HepG2 (cell line): ENCODE measurements around the gene ORM1. TPM values are rescaled to one million over a fixed set of nuclear protein-coding genes. Genes with fewer than 3 reads are reported as not detected.

Experiments
- ATAC-seq: fragments of 200-7000 bp; cut with Tn5 transposase; 3 replicates; pipeline ENCODE4 v1.9.1; 2020; ENCODE audit warnings: mild to moderate bottlenecking, moderate library complexity
- BruUV-seq: library from RNA; stranded (reverse); fragments of 400-500 nt; replicated peaks from 2 replicates; lab custom pipeline; 2021; lab: Mats Ljungman, UMichigan
- CTCF ChIA-PET: fragments of 300-600 bp; formaldehyde crosslinking; extraction: SDS; loops from one replicate; lab custom pipeline; 2021; ENCODE audit warnings: low total read pairs, inconsistent platforms, low intra/inter-chr PET ratio; lab: Yijun Ruan, JAX
- POLR2A ChIA-PET: fragments of 350-600 bp; sonication (Branson Sonifier 250); formaldehyde crosslinking; loops from one replicate; lab custom pipeline; 2020; ENCODE audit warnings: antibody characterized with exemption, inconsistent platforms; lab: Yijun Ruan, JAX
- DNase-seq: peaks from one replicate; pipeline ENCODE4 v3.0.0-alpha.2; 2015; ENCODE audit warnings: low spot score
- FAIRE-seq: peaks from 3 replicates; lab custom pipeline; 2011; peaks lifted over from hg19 to GRCh38; lab: Jason Lieb, UNC
- H2AFZ ChIP-seq: one replicate; pipeline ENCODE4 v1.6.1; 2011; ENCODE audit warnings: low read length, inconsistent platforms
- H3K27ac ChIP-seq: fragments of 300-600 bp; 3 replicates; pipeline ENCODE4 v1.8.0; 2011; ENCODE audit warnings: mixed run types, mild to moderate bottlenecking, mixed read lengths, low read length, inconsistent platforms; ENCODE audit not compliant: insufficient read depth; ENCODE audit errors: extremely low read length
- H3K27me3 ChIP-seq, 2 experiments: fragments of 200-600 bp in 1 of 2; 2 replicates in 1 of 2; 3 replicates in 1 of 2; pipeline versions ENCODE4 v1.6.0 to v1.8.0; 2011; ENCODE audit warnings: low read length in 2 of 2, mild to moderate bottlenecking in 2 of 2, moderate library complexity in 2 of 2, inconsistent platforms in 1 of 2; ENCODE audit not compliant: insufficient read depth in 2 of 2, control insufficient read depth in 1 of 2
- H3K36me3 ChIP-seq, 2 experiments: fragments of 200-600 bp in 1 of 2; replicated peaks in 1 of 2; 2 replicates in 1 of 2; 3 replicates in 1 of 2; pipeline versions ENCODE4 v1.5.1 to v1.8.0; 2011; ENCODE audit warnings: low read length in 2 of 2, inconsistent platforms in 1 of 2; ENCODE audit not compliant: insufficient read depth in 2 of 2, control insufficient read depth in 1 of 2
- H3K4me1 ChIP-seq: 2 replicates; pipeline ENCODE4 v1.5.1; 2012; ENCODE audit warnings: low read length, inconsistent platforms; ENCODE audit not compliant: insufficient read depth
- H3K4me2 ChIP-seq: 2 replicates; pipeline ENCODE4 v1.6.0; 2011; ENCODE audit warnings: low read depth, low read length, inconsistent platforms
- H3K4me3 ChIP-seq, 3 experiments: fragments of 200-600 bp in 1 of 3; sonication (generic), shearing (Covaris generic) in 1 of 3; replicated peaks in 1 of 3; 2 replicates each; pipeline ENCODE4 v1.5.1; 2011 to 2016; ENCODE audit warnings: low read length in 3 of 3, inconsistent platforms in 2 of 3, low read depth in 2 of 3, mild to moderate bottlenecking in 2 of 3, control low read depth in 1 of 3, mixed read lengths in 1 of 3; ENCODE audit not compliant: insufficient read depth in 1 of 3
- H3K79me2 ChIP-seq: one replicate; pipeline ENCODE4 v1.6.1; 2011; ENCODE audit warnings: low read length, inconsistent platforms; ENCODE audit not compliant: insufficient read depth
- H3K9ac ChIP-seq: 2 replicates; pipeline ENCODE4 v1.6.0; 2011; ENCODE audit warnings: mild to moderate bottlenecking, low read depth, low read length, inconsistent platforms; ENCODE audit not compliant: insufficient read depth
- H3K9me3 ChIP-seq: 2 replicates; pipeline ENCODE4 v1.5.1; 2012; ENCODE audit warnings: mild to moderate bottlenecking, low read length
- H4K20me1 ChIP-seq: 2 replicates; pipeline ENCODE4 v1.6.0; 2011; ENCODE audit warnings: inconsistent platforms, mild to moderate bottlenecking, low read length, moderate library complexity; ENCODE audit not compliant: insufficient read depth
- BATF2 ChIP-seq: sonication (generic); formaldehyde crosslinking; IDR thresholded peaks from 2 replicates; pipeline ENCODE4 v1.8.0; 2022; ENCODE audit warnings: mild to moderate bottlenecking, missing genetic modification reagents, moderate library complexity
- NCOA2 ChIP-seq: sonication (generic); formaldehyde crosslinking; IDR thresholded peaks from 2 replicates; pipeline ENCODE4 v1.8.0; 2022; ENCODE audit warnings: inconsistent platforms
- NR3C1 ChIP-seq: sonication (generic); formaldehyde crosslinking; IDR thresholded peaks from 2 replicates; pipeline ENCODE4 v1.4.0; 2020; ENCODE audit warnings: missing genetic modification reagents
- RBAK ChIP-seq: sonication (generic); formaldehyde crosslinking; IDR thresholded peaks from 2 replicates; pipeline ENCODE4 v1.5.1; 2020; ENCODE audit warnings: mild to moderate bottlenecking, missing genetic modification reagents
- SALL2 ChIP-seq: sonication (generic); formaldehyde crosslinking; IDR thresholded peaks from 2 replicates; pipeline ENCODE4 v1.8.1; 2023; ENCODE audit warnings: mild to moderate bottlenecking, missing genetic modification reagents, inconsistent platforms
- ZNF30 ChIP-seq: sonication (generic); formaldehyde crosslinking; IDR thresholded peaks from 2 replicates; pipeline ENCODE4 v1.5.0; 2020; ENCODE audit warnings: mild to moderate bottlenecking, missing genetic modification reagents
- ZNF543 ChIP-seq: sonication (generic); formaldehyde crosslinking; IDR thresholded peaks from 2 replicates; pipeline ENCODE4 v1.4.0; 2020; ENCODE audit warnings: mild to moderate bottlenecking, missing genetic modification reagents
- ZNF839 ChIP-seq: sonication (generic); formaldehyde crosslinking; IDR thresholded peaks from 2 replicates; pipeline ENCODE4 v1.4.0; 2020; ENCODE audit warnings: missing genetic modification reagents, mild to moderate bottlenecking, borderline replicate concordance
- WGBS: methylation state at CpG from one replicate; pipeline ENCODE4 v1.1.6; 2017; ENCODE audit warnings: low lambda C conversion rate; 5-methylcytosine and 5-hydroxymethylcytosine counted together
- in situ Hi-C: cut with HindIII; loops from 2 replicates; pipeline ENCODE4 v1.10.0; 2017; ENCODE audit warnings: low pct_unique_long_range_greater_than_20kb; ENCODE audit not compliant: extremely low pct_ligation_motif_present
- intact Hi-C: fragments of 100-400 bp; cut with micrococcal nuclease; formaldehyde crosslinking; loops from one replicate; pipeline ENCODE4 v1.10.0; 2022; ENCODE audit not compliant: unreplicated experiment
- polyA plus RNA-seq, 8 experiments: library from polyadenylated mRNA; depleted of rRNA in 3 of 8; stranded (reverse) in 7 of 8; unstranded in 1 of 8; fragments of >200 nt; fragmentation: Illumina TruSeq in 4 of 8; extraction: Trizol in 4 of 8; gene quantifications; 2 replicates each; pipeline versions ENCODE4 v1.2.1 to v1.2.3, GENCODE V29; 2011 to 2016; ENCODE audit warnings: low read depth in 4 of 8, missing spikeins in 1 of 8, mixed read lengths in 1 of 8; ENCODE audit not compliant: insufficient read depth in 1 of 8
- total RNA-seq, 5 experiments: library from RNA; depleted of rRNA; stranded (reverse); fragments of >200 nt; fragmentation: Illumina TruSeq; extraction: Trizol; gene quantifications; 2 replicates each; pipeline ENCODE4 v1.2.3, GENCODE V29; 2016; ENCODE audit warnings: low read depth in 1 of 5
- TF ChIP-seq, protein P1 (sequence below): sonication (generic); formaldehyde crosslinking; IDR thresholded peaks from 2 replicates; pipeline ENCODE4 v1.5.1; 2020; ENCODE audit warnings: missing genetic modification reagents, mild to moderate bottlenecking, borderline replicate concordance
- TF ChIP-seq, protein P2 (sequence below): sonication (generic); formaldehyde crosslinking; IDR thresholded peaks from 2 replicates; pipeline ENCODE4 v1.8.0; 2022; ENCODE audit warnings: mild to moderate bottlenecking, missing genetic modification reagents, moderate library complexity

The ORM1 gene
- total and polyA plus RNA-seq, 2 of the 13 experiments (the other 11 are each of a cell fraction or from before 2014, with no cell fraction given): 699 to 1,180 TPM

- no peaks in the 10 kb centered on the region for H3K27me3 ChIP-seq
- peaks cover 14% of the 10 kb centered on the region for H3K4me1 ChIP-seq
- H3K9ac ChIP-seq: no peak overlapping the region
- in situ Hi-C loops (no loop called here), intact Hi-C loops (no loop called here)
- ChIA-PET CTCF (no interaction called here), POLR2A (no interaction called here)
- no peaks in the 10 kb centered on the region for H3K79me2 ChIP-seq
- ATAC-seq (no peak), DNase-seq (no peak), FAIRE-seq (no peak)
- no peak overlapping the region for H2AFZ ChIP-seq
- no peak overlapping the region for H3K4me3 ChIP-seq
- TF ChIP-seq RBAK (CRISPR knock-in tag): no peak
- TF ChIP-seq, protein P1, sequence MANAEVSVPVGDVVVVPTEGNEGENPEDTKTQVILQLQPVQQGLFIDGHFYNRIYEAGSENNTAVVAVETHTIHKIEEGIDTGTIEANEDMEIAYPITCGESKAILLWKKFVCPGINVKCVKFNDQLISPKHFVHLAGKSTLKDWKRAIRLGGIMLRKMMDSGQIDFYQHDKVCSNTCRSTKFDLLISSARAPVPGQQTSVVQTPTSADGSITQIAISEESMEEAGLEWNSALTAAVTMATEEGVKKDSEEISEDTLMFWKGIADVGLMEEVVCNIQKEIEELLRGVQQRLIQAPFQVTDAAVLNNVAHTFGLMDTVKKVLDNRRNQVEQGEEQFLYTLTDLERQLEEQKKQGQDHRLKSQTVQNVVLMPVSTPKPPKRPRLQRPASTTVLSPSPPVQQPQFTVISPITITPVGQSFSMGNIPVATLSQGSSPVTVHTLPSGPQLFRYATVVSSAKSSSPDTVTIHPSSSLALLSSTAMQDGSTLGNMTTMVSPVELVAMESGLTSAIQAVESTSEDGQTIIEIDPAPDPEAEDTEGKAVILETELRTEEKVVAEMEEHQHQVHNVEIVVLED (CRISPR knock-in tag): no peak
- TF ChIP-seq NR3C1: no peak
- no peak for TF ChIP-seq ZNF543 (CRISPR knock-in tag)
- WGBS: 91% methylated on average over 8 of the region's 12 CpGs
- H3K4me2 ChIP-seq: no peak overlapping the region
- no TSS peak for BruUV-seq
- H4K20me1 ChIP-seq: no peaks in the 10 kb centered on the region
- H3K9me3 ChIP-seq: no peaks in the 10 kb centered on the region
- H3K36me3 ChIP-seq: peaks cover 0 to 36% of the 10 kb centered on the region in 2 experiments; a peak in 3 of 5 replicates
- H3K27ac ChIP-seq: no peak overlapping the region
Observed at GRCh38 chr9:114362394-114362793, 39.5 kb downstream of the ORM1 start.

- ATAC-seq: no peak
- in situ Hi-C loops: no loop called here
- TF ChIP-seq SALL2 (CRISPR knock-in tag) (no peak), BATF2 (CRISPR knock-in tag) (no peak), ZNF30 (CRISPR knock-in tag) (no peak), ZNF839 (CRISPR knock-in tag) (no peak), NCOA2 (no peak)
- TF ChIP-seq, protein P2, sequence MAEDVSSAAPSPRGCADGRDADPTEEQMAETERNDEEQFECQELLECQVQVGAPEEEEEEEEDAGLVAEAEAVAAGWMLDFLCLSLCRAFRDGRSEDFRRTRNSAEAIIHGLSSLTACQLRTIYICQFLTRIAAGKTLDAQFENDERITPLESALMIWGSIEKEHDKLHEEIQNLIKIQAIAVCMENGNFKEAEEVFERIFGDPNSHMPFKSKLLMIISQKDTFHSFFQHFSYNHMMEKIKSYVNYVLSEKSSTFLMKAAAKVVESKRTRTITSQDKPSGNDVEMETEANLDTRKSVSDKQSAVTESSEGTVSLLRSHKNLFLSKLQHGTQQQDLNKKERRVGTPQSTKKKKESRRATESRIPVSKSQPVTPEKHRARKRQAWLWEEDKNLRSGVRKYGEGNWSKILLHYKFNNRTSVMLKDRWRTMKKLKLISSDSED: no peak
Observed at GRCh38 chr9:114363424-114363823, 40.5 kb downstream of the ORM1 start.

More at GRCh38 chr9:114363424-114363823, 40.5 kb downstream of the ORM1 start:
- Histone ChIP-seq H3K27me3 (no peaks in the 10 kb centered on the region), H2AFZ (no peak overlapping the region), H3K9ac (no peak overlapping the region), H3K4me2 (no peak overlapping the region), H3K4me3 (no peak overlapping the region), H3K27ac (no peak overlapping the region), H3K4me1 (peaks cover 14% of the 10 kb centered on the region), H4K20me1 (no peaks in the 10 kb centered on the region), H3K9me3 (no peaks in the 10 kb centered on the region), H3K79me2 (no peaks in the 10 kb centered on the region), H3K36me3 (peaks cover 0 to 38% of the 10 kb centered on the region in 2 experiments; a peak in 3 of 5 replicates)
- DNase-seq: no peak
- BruUV-seq: no TSS peak
- 75% methylated on average over 2 of the region's 2 CpGs for WGBS
- ChIA-PET CTCF (no interaction called here), POLR2A (no interaction called here)
- no peak for FAIRE-seq
- intact Hi-C loops: no loop called here
